GM18508 (cell line): ENCODE measurements around the gene EIF4G3.
"Not testable (repeated sequence)": the region's sequence is repeated elsewhere in the genome, so short reads cannot be mapped to it uniquely, and the experiment has no call there.

Source experiments
- ATAC-seq: cut with Tn5 transposase; IDR thresholded peaks from one replicate; pipeline ENCODE4 v1.9.1; 2021; ENCODE audit warnings: moderate number of reproducible peaks; ENCODE audit not compliant: insufficient read depth, unreplicated experiment

Gene EIF4G3

DNA sequence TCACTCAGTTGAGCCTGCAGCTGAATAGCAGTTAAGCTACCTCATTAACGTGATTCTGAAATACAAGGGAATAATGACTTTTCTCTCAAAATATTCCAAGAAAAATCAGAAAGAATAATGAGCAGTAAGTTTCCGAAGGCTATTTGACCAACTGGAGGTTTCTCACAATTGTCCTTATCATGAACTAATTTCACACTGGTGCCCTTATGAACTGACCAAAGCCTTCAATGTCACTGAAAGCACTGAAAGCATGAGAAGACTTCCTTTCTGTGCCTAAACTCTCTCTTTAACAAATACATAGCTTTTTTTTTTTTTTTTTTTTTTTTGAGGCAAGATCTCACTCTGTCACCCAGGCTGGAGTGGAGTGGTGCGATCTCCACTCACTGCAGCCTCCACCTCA lies 18.8 kb downstream of the EIF4G3 start:
- no peak for ATAC-seq

- ATAC-seq = no peak
These were observed 19.6 kb downstream of the EIF4G3 start for GRCh38 chr1:21157054-21157453.

- ATAC-seq = no peak
These were observed 20.7 kb downstream of the EIF4G3 start for GRCh38 chr1:21156019-21156418.

- ATAC-seq = no peak
These were observed 22.0 kb downstream of the EIF4G3 start for GRCh38 chr1:21154717-21155116.

GRCh38 chr1:21153388-21153787 lies 23.3 kb downstream of the EIF4G3 start:
- no peak for ATAC-seq

DNA sequence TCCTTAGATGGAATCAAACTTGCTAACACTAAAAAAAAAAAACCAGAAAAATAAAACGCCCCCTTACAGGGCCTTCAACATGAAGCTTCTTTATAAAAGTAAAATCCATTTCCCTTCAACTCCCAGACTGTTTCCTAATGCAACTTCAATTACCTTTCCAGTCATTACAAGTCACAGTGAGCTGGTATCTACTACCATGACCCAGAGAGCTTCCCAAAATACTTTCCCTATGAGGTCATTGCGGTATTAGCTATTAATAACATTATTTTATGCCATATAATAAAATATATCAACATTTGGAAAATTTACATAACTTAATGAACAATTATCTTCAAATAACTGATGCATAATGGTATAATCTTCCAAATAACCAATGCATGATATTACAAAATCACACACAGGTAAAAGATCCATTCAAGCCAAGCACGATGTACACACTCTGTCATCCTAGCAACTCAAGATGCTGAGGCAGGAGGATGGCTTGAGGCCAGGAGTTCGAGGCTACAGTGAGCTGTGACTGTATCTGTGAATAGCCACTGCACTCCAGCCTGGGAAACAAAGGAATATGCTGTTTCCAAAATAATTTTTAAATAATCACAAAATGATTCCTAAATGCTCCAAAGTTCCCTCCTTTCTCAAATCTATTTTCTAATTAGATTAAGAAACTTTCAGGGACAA lies 24.1 kb downstream of the EIF4G3 start:
- ATAC-seq = no peak

DNA sequence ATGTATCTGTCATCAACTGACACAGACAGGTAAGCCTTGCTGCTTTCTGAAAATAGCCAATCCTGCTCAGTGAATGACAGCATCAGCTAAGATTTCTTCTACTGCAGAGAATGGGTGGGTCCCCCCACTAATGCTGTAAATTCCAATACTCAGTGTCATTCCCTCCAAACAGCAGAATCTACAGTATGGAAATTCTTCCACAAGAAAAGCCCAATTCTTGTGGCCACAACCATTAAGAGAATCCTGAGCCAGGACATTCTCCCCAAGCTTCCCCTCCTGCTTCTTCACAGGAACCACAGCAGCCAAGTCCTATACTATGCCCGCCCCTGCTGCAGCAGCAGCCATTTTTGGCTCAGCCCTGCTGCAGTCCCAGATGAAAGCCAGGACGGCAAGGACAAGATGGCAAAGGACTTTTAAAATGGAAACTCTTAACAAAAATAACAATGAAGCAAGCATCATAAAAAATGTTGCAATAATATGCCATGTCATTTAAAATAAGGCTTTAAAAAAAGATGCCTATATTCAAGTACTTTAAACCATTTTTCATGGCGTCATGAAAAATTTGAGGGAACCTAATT lies 26.8 kb downstream of the EIF4G3 start:
- ATAC-seq = no peak

DNA sequence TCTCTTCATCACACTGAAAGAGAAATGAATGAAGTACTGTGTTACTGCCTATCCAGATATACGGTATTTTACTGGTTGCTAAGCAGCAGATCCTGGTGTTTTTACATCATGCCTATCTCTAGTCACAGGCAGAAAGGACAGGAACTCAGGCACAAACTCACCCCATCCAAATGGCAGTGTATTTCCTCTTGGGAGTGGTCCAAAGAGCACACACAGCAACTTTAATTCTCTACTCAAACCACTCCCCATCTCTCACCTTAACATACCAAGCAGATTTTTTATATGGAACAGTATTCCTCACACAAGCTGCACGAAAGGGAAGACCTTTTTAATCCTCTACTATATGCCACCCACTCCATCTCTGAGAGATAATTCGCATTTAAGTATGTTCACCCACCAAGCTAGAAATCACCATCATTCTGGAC lies 27.3 kb downstream of the EIF4G3 start:
- no peak for ATAC-seq

GRCh38 chr1:21143752-21144151 lies 32.9 kb downstream of the EIF4G3 start:
- no peak for ATAC-seq

DNA sequence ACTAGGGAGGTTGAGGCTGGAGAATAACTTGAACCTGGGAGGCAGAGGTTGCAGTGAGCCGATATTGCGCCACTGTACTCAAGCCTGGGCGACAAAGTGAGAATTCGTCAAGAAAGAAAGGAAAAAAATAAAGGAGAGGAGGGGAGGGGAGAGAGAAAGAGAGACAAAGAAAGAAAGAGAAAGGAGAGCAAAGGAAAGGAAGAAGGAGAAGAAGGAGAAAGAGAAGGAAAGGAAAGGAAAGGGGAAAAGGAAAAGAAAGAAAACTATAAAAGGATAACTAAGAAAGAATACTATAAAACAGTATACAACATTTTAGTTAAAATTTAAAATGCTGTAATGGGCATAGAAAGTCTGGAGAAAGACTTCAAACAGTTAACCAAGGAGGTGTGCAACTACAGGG lies 33.6 kb downstream of the EIF4G3 start:
- no peak for ATAC-seq

- ATAC-seq = no peak
These were observed 35.7 kb downstream of the EIF4G3 start for GRCh38 chr1:21141030-21141429.

- ATAC-seq = no peak
These were observed 37.1 kb downstream of the EIF4G3 start for GRCh38 chr1:21139601-21140000.

- not testable (repeated sequence) for ATAC-seq
These were observed 40.4 kb downstream of the EIF4G3 start for GRCh38 chr1:21136344-21136743.

DNA sequence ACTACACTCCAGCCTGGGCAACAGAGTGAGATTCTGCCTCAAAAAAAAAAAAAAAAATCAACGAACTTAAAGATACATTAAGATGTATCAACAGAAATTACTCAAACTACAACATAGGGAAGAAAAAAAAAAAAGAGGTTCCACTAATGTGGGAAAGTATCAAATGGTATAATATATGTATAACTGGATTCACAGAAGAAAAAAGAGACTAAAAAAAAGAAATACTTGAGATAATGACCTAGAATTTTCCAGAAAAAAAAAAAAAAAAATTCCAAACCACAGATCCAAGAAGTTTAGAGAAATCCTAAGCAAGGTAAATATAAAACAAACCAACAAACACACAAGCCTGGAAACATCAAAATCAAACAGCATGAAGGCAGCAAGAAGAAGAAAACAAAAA lies 45.5 kb downstream of the EIF4G3 start:
- ATAC-seq = no peak

- ATAC-seq = no peak
These were observed 47.3 kb downstream of the EIF4G3 start for GRCh38 chr1:21129407-21129806.

DNA sequence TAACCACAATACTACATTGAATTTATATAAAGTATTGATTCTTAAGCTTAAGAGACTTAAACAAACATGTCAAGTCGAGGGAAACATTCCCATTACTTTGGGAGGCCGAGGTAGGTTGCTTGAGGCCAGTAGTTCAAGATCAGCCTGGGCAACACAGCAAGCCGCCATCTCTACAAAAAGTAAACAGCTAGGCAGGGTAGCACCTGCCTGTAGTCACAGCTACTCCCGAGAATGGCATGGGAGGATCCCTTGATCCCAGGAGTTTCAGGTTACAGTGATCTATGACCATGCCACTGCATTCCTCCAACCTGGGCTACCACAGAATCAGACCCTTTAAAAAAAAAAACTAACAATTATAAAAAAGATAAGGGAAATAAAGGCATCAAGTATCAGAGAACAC lies 50.4 kb downstream of the EIF4G3 start:
- ATAC-seq = no peak

DNA sequence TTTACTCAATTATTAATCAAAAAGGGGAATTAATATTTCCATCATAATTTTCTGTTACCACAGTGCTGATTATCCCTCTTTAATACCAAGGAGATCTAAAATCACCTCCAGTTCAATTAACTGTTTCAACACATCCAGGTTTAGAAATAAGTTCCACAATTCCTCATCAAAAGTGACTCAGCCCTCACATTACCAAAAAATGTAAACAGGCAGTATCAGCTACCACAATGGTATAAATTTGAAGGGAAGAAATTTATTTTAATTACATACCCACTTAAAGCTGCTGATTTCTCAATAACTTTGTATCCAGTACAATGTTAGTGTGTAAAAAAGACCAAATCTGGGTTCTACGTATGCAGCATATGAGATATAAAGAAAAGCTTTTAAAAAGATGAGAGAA lies 51.9 kb downstream of the EIF4G3 start:
- ATAC-seq = no peak

DNA sequence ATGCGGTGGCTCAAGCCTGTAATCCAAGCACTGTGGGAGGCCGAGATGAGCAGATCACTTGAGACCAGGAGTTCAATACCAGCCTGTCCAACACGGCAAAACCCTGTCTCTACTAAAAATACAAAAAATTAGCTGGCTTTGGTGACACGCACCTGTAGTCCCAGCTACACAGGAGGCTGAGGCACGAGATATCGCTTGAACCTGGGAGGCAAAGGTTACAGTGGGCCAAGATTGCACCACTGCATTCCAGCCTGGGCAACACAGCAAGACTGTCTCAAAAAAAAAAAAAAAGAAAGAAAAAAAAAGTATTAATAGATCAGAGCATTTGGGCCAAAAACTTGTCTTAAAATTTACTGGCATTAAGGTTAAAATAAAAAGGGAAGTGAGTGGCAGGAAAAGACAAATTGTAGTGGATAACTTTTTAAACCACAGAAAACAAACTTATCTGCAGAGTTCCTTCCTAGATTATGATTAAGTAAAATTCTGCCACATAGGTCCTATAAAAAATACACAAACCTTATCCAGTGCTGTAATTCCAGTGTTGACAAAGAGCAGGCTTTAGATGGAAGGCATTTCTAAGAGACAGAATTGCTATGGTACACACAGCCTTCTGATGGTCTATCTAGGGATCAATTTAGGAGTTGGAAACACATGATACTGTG lies 53.3 kb downstream of the EIF4G3 start:
- ATAC-seq = no peak

DNA sequence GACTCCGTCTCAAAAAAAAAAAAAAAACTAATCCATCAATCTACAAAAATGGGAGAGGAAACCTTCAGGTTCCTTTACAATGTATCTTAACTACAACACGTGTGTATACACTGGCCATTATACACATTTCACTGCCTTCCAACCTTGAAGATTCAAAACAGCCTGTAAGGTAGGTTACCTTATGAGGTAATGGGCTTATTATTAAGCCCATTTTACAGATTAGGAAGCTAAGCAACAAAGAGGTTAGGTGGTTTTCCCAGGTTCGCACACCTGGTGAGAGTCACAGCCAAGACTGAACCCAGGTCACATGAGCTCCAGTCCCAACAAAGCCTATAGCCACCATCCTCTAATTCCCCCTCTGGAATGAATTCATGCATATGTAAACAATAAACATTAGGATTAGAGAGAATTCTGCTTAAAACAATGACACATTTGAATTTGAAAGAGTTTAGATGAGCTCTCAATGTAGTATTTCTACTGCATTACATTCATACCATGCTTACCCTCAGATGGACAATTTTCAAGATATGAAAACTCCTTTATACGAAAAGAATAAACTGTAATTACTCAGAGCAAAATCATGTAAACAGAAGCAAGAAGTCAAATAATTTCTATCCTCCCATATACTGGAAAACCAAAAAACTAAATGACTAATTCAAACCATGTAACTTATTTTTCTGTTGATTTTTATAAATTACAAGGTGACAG lies 54.8 kb downstream of the EIF4G3 start:
- ATAC-seq = no peak

DNA sequence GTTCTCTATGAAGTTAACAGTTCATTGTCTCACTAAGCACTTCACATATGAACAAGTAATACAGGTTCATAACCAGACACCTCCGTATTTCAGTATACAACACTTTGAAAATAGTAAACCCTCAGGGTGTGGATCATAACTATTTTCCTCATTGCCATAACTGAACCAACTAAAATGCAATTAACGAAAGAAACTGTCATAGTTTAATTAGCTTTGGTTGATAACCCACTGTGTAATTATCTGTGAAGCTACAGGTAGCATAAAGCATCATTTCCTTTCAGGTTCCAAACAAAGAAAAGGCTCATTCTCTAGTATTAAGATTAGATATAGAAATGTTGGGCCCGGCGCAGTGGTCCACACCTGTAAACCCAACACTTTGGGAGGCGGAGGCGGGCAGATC lies 58.5 kb downstream of the EIF4G3 start:
- no peak for ATAC-seq

DNA sequence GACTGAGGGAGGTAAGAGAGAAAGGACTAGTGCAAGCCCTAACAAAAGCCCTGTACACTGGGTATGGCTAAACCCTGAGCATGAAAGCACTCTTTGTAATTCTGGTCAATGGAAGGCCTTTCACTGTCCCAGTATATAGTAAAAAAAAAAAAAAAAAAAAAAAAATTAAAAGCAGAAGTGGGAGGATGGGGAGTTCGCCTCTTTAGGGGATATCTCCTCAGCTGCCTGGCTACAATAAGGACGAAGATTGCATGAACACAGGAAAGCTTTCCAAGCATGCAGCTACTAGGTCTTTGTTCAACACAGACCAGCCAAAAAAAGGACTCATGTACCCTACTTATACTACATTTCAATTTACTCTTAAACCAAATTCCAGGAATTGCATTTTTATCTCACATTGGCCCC lies 59.1 kb downstream of the EIF4G3 start:
- no peak for ATAC-seq
